ENCODE measurements around the gene PCDHB9.
"Not testable (repeated sequence)": the region's sequence is repeated elsewhere in the genome, so short reads cannot be mapped to it uniquely, and the experiment has no call there.

The PCDHB9 gene

GRCh38 chr5:141196363-141196762 lies 9.4 kb downstream of the PCDHB9 start:
- H3K27ac ChIP-seq (ENCODE audit: low read depth, low read length), result no peak overlapping the region
- H3K36me3 ChIP-seq (ENCODE audit: control insufficient read depth, insufficient read depth, low read length), result no peaks in the 10 kb centered on the region
- no peaks in the 10 kb centered on the region for H3K4me1 ChIP-seq (ENCODE audit: control insufficient read depth, insufficient read depth, low read length)
- no peak overlapping the region for H3K4me3 ChIP-seq (ENCODE audit: low read length)
- H3K27me3 ChIP-seq (ENCODE audit: control insufficient read depth, insufficient read depth, low read length), result no peaks in the 10 kb centered on the region
- H3K9ac ChIP-seq (ENCODE audit: low read length), result no peak overlapping the region

- Histone ChIP-seq H3K27me3 (ENCODE audit: control insufficient read depth, insufficient read depth, low read length) (no peaks in the 10 kb centered on the region), H3K36me3 (ENCODE audit: control insufficient read depth, insufficient read depth, low read length) (no peaks in the 10 kb centered on the region), H3K9ac (ENCODE audit: low read length) (no peak within 1 kb of the TSS), H3K27ac (ENCODE audit: low read depth, low read length) (no peak within 1 kb of the TSS), H3K4me1 (ENCODE audit: control insufficient read depth, insufficient read depth, low read length) (no peaks in the 10 kb centered on the region), H3K4me3 (ENCODE audit: low read length) (peak within 1 kb of the TSS; percentile 29)
Measured at GRCh38 chr5:141199359-141200235, 12.6 kb downstream of the PCDHB9 start, which contains the start of gene PCDHB11. PCDHB11 (plus strand) TSS chr5:141199627; CDS start chr5:141199775, 148 bp downstream.

- H3K4me1 ChIP-seq (ENCODE audit: control insufficient read depth, insufficient read depth, low read length); H3K9ac ChIP-seq (ENCODE audit: low read length); H3K27me3 ChIP-seq (ENCODE audit: control insufficient read depth, insufficient read depth, low read length); H3K4me3 ChIP-seq (ENCODE audit: low read length); H3K36me3 ChIP-seq (ENCODE audit: control insufficient read depth, insufficient read depth, low read length); H3K27ac ChIP-seq (ENCODE audit: low read depth, low read length): not testable (repeated sequence)
Measured at GRCh38 chr5:141201126-141201525, 14.2 kb downstream of the PCDHB9 start.

GRCh38 chr5:141201646-141202045 lies 14.7 kb downstream of the PCDHB9 start:
- not testable (repeated sequence) for H3K36me3 ChIP-seq (ENCODE audit: control insufficient read depth, insufficient read depth, low read length); H3K4me3 ChIP-seq (ENCODE audit: low read length); H3K27me3 ChIP-seq (ENCODE audit: control insufficient read depth, insufficient read depth, low read length)

GRCh38 chr5:141208478-141208877 lies 21.5 kb downstream of the PCDHB9 start, which contains the start of gene PCDHB12:
PCDHB12 (plus strand) TSS chr5:141208719; CDS start chr5:141208908, 189 bp downstream.
- H3K4me1 ChIP-seq (ENCODE audit: control insufficient read depth, insufficient read depth, low read length), result no peaks in the 10 kb centered on the region
- no peak within 1 kb of the TSS for H3K27ac ChIP-seq (ENCODE audit: low read depth, low read length)
- no peaks in the 10 kb centered on the region for H3K27me3 ChIP-seq (ENCODE audit: control insufficient read depth, insufficient read depth, low read length)
- no peaks in the 10 kb centered on the region for H3K36me3 ChIP-seq (ENCODE audit: control insufficient read depth, insufficient read depth, low read length)
- no peak within 1 kb of the TSS for H3K4me3 ChIP-seq (ENCODE audit: low read length)
- no peak within 1 kb of the TSS for H3K9ac ChIP-seq (ENCODE audit: low read length)

More at GRCh38 chr5:141201646-141202045, 14.7 kb downstream of the PCDHB9 start:
- not testable (repeated sequence) for H3K9ac ChIP-seq (ENCODE audit: low read length); H3K27ac ChIP-seq (ENCODE audit: low read depth, low read length); H3K4me1 ChIP-seq (ENCODE audit: control insufficient read depth, insufficient read depth, low read length)

GRCh38 chr5:141210281-141210680 lies 23.3 kb downstream of the PCDHB9 start:
- not testable (repeated sequence) for H3K4me3 ChIP-seq (ENCODE audit: low read length); H3K27me3 ChIP-seq (ENCODE audit: control insufficient read depth, insufficient read depth, low read length); H3K27ac ChIP-seq (ENCODE audit: low read depth, low read length); H3K9ac ChIP-seq (ENCODE audit: low read length); H3K36me3 ChIP-seq (ENCODE audit: control insufficient read depth, insufficient read depth, low read length); H3K4me1 ChIP-seq (ENCODE audit: control insufficient read depth, insufficient read depth, low read length)

- not testable (repeated sequence) for H3K27me3 ChIP-seq (ENCODE audit: control insufficient read depth, insufficient read depth, low read length); H3K4me3 ChIP-seq (ENCODE audit: low read length); H3K9ac ChIP-seq (ENCODE audit: low read length); H3K27ac ChIP-seq (ENCODE audit: low read depth, low read length); H3K36me3 ChIP-seq (ENCODE audit: control insufficient read depth, insufficient read depth, low read length); H3K4me1 ChIP-seq (ENCODE audit: control insufficient read depth, insufficient read depth, low read length)
Measured at GRCh38 chr5:141210849-141211248, 23.9 kb downstream of the PCDHB9 start.

GRCh38 chr5:141213656-141214339 lies 26.8 kb downstream of the PCDHB9 start, which contains the start of gene PCDHB13:
PCDHB13 (plus strand) TSS chr5:141213919; CDS start chr5:141214124, 205 bp downstream.
- not testable (repeated sequence) for H3K36me3 ChIP-seq (ENCODE audit: control insufficient read depth, insufficient read depth, low read length); H3K27me3 ChIP-seq (ENCODE audit: control insufficient read depth, insufficient read depth, low read length); H3K27ac ChIP-seq (ENCODE audit: low read depth, low read length)

GRCh38 chr5:141214583-141214982 lies 27.6 kb downstream of the PCDHB9 start:
- H3K27me3 ChIP-seq (ENCODE audit: control insufficient read depth, insufficient read depth, low read length); H3K27ac ChIP-seq (ENCODE audit: low read depth, low read length); H3K4me1 ChIP-seq (ENCODE audit: control insufficient read depth, insufficient read depth, low read length); H3K4me3 ChIP-seq (ENCODE audit: low read length); H3K9ac ChIP-seq (ENCODE audit: low read length); H3K36me3 ChIP-seq (ENCODE audit: control insufficient read depth, insufficient read depth, low read length): not testable (repeated sequence)

More at GRCh38 chr5:141213656-141214339, 26.8 kb downstream of the PCDHB9 start, which contains the start of gene PCDHB13:
- H3K4me1 ChIP-seq (ENCODE audit: control insufficient read depth, insufficient read depth, low read length); H3K9ac ChIP-seq (ENCODE audit: low read length); H3K4me3 ChIP-seq (ENCODE audit: low read length): not testable (repeated sequence)

- not testable (repeated sequence) for H3K4me3 ChIP-seq (ENCODE audit: low read length); H3K4me1 ChIP-seq (ENCODE audit: control insufficient read depth, insufficient read depth, low read length); H3K27ac ChIP-seq (ENCODE audit: low read depth, low read length); H3K9ac ChIP-seq (ENCODE audit: low read length); H3K36me3 ChIP-seq (ENCODE audit: control insufficient read depth, insufficient read depth, low read length); H3K27me3 ChIP-seq (ENCODE audit: control insufficient read depth, insufficient read depth, low read length)
Measured at GRCh38 chr5:141215504-141215903, 28.5 kb downstream of the PCDHB9 start.

GRCh38 chr5:141216035-141216434 lies 29.1 kb downstream of the PCDHB9 start:
- not testable (repeated sequence) for H3K27me3 ChIP-seq (ENCODE audit: control insufficient read depth, insufficient read depth, low read length); H3K4me1 ChIP-seq (ENCODE audit: control insufficient read depth, insufficient read depth, low read length); H3K36me3 ChIP-seq (ENCODE audit: control insufficient read depth, insufficient read depth, low read length); H3K4me3 ChIP-seq (ENCODE audit: low read length); H3K27ac ChIP-seq (ENCODE audit: low read depth, low read length); H3K9ac ChIP-seq (ENCODE audit: low read length)

GRCh38 chr5:141223112-141223783 lies 36.3 kb downstream of the PCDHB9 start, which contains the start of gene PCDHB14:
PCDHB14 (plus strand) TSS chr5:141223343; CDS start chr5:141223506, 163 bp downstream.
- H3K27ac ChIP-seq (ENCODE audit: low read depth, low read length), result no peak within 1 kb of the TSS
- peak within 1 kb of the TSS; percentile 42 for H3K4me3 ChIP-seq (ENCODE audit: low read length)
- H3K4me1 ChIP-seq (ENCODE audit: control insufficient read depth, insufficient read depth, low read length), result no peaks in the 10 kb centered on the region
- no peaks in the 10 kb centered on the region for H3K27me3 ChIP-seq (ENCODE audit: control insufficient read depth, insufficient read depth, low read length)
- H3K9ac ChIP-seq (ENCODE audit: low read length), result no peak within 1 kb of the TSS
- no peaks in the 10 kb centered on the region for H3K36me3 ChIP-seq (ENCODE audit: control insufficient read depth, insufficient read depth, low read length)
